Neural cell (in vitro differentiated cells): ENCODE results near the gene BTBD19. TPM values are rescaled to one million over a fixed set of nuclear protein-coding genes. Genes with fewer than 3 reads are reported as not detected.

ENCODE experiments used
- H2AFZ ChIP-seq: fragments of 200-600, 300-800 bp; sonication (generic), shearing (Covaris generic); 2 replicates; pipeline ENCODE4 v1.6.0; 2014; ENCODE audit warnings: low read depth, mild to moderate bottlenecking, antibody characterized with exemption, low read length, moderate library complexity
- H3F3A ChIP-seq: fragments of 200-600 bp; shearing (Covaris generic); 2 replicates; pipeline ENCODE4 v1.6.1; 2016; ENCODE audit warnings: mild to moderate bottlenecking, moderate library complexity, mixed read lengths, antibody characterized with exemption, low read length; ENCODE audit not compliant: insufficient read depth, poor library complexity, severe bottlenecking
- H3K27ac ChIP-seq: fragments of 200-600, 300-800 bp; sonication (generic), shearing (Covaris generic); 2 replicates; pipeline ENCODE4 v1.5.1; 2014; ENCODE audit warnings: mild to moderate bottlenecking, low read length, moderate library complexity
- H3K27me3 ChIP-seq: fragments of 300-800, 200-600 bp; sonication (generic), shearing (Covaris generic); 2 replicates; pipeline ENCODE4 v1.6.0; 2014; ENCODE audit warnings: mild to moderate bottlenecking, low read depth, low read length, moderate library complexity; ENCODE audit not compliant: insufficient read depth
- H3K36me3 ChIP-seq: fragments of 300-800, 200-600 bp; sonication (generic), shearing (Covaris generic); 2 replicates; pipeline ENCODE4 v1.5.1; 2014; ENCODE audit warnings: mild to moderate bottlenecking, antibody characterized with exemption, low read length, moderate library complexity; ENCODE audit not compliant: insufficient read depth
- H3K4me2 ChIP-seq: fragments of 300-800, 200-600 bp; sonication (generic), shearing (Covaris generic); 2 replicates; pipeline ENCODE4 v1.6.0; 2014; ENCODE audit warnings: mild to moderate bottlenecking, low read length
- H3K4me3 ChIP-seq: fragments of 300-800, 200-600 bp; sonication (generic), shearing (Covaris generic); 2 replicates; pipeline ENCODE4 v1.5.1; 2014; ENCODE audit warnings: mild to moderate bottlenecking, low read length, moderate library complexity
- H3K79me2 ChIP-seq: fragments of 200-600 bp; shearing (Covaris generic); replicated peaks from 2 replicates; pipeline ENCODE4 v1.6.0; 2014; ENCODE audit warnings: mild to moderate bottlenecking, low read length, moderate library complexity; ENCODE audit not compliant: insufficient read depth
- H3K9ac ChIP-seq: fragments of 300-800, 200-600 bp; sonication (generic), shearing (Covaris generic); 2 replicates; pipeline ENCODE4 v1.6.1; 2016; ENCODE audit warnings: mild to moderate bottlenecking, low read length, mixed read lengths
- H3K9me2 ChIP-seq: fragments of 200-600 bp; shearing (Covaris generic); 2 replicates; pipeline ENCODE4 v1.6.1; 2016; ENCODE audit warnings: mild to moderate bottlenecking, low read length, mixed read lengths; ENCODE audit not compliant: insufficient read depth
- H3K9me3 ChIP-seq: fragments of 200-600, 300-800 bp; sonication (generic), shearing (Covaris generic); 2 replicates; pipeline ENCODE4 v1.6.1; 2016; ENCODE audit warnings: mild to moderate bottlenecking, mixed run types, low read length, moderate library complexity, mixed read lengths
- H4K20me1 ChIP-seq: fragments of 200-600 bp; shearing (Covaris generic); 2 replicates; pipeline ENCODE4 v1.6.1; 2016; ENCODE audit warnings: mild to moderate bottlenecking, mixed run types; ENCODE audit not compliant: insufficient read depth
- CTCF ChIP-seq: fragments of 450-650 bp; IDR thresholded peaks from 2 replicates; pipeline ENCODE4 v1.5.1; 2014; ENCODE audit warnings: antibody characterized with exemption, mild to moderate bottlenecking, moderate library complexity; ENCODE audit not compliant: poor library complexity, severe bottlenecking
- EP300 ChIP-seq: fragments of 450-650 bp; conservative IDR thresholded peaks from 2 replicates; pipeline ENCODE4 v1.6.1; 2014; ENCODE audit warnings: antibody characterized with exemption, mild to moderate bottlenecking, moderate library complexity; ENCODE audit not compliant: poor library complexity, severe bottlenecking
- EZH2 ChIP-seq: fragments of 200-600, 300-800 bp; shearing (Covaris generic), sonication (generic); IDR thresholded peaks from 2 replicates; pipeline ENCODE4 v1.6.1; 2014; ENCODE audit warnings: antibody characterized with exemption, low read length, borderline replicate concordance, mild to moderate bottlenecking; ENCODE audit not compliant: insufficient read depth, poor library complexity, severe bottlenecking
- MXI1 ChIP-seq: fragments of 450-650 bp; conservative IDR thresholded peaks from 2 replicates; pipeline ENCODE4 v1.6.1; 2014; ENCODE audit warnings: antibody characterized with exemption, mild to moderate bottlenecking; ENCODE audit not compliant: poor library complexity, severe bottlenecking
- POLR2AphosphoS5 ChIP-seq: IDR thresholded peaks from 2 replicates; pipeline ENCODE4 v1.6.1; 2012
- RAD21 ChIP-seq: fragments of 450-650 bp; conservative IDR thresholded peaks from 2 replicates; pipeline ENCODE4 v1.6.1; 2014; ENCODE audit warnings: antibody characterized with exemption, mild to moderate bottlenecking, moderate library complexity
- SMC3 ChIP-seq: fragments of 450-650 bp; conservative IDR thresholded peaks from 2 replicates; pipeline ENCODE4 v1.6.1; 2014; ENCODE audit warnings: antibody characterized with exemption, mild to moderate bottlenecking, moderate library complexity; ENCODE audit not compliant: poor library complexity
- TAF1 ChIP-seq: IDR thresholded peaks from 2 replicates; pipeline ENCODE4 v1.6.1; 2012; ENCODE audit warnings: low read depth
- polyA plus RNA-seq: library from polyadenylated mRNA; depleted of rRNA; stranded (reverse); fragments of >200 nt; gene quantifications from 2 replicates; pipeline ENCODE4 v1.2.3, GENCODE V29; 2014
- TF ChIP-seq, protein P1 (sequence below): IDR thresholded peaks from 2 replicates; pipeline ENCODE4 v1.6.1; 2012; ENCODE audit warnings: borderline replicate concordance

BTBD19 gene
- polyA plus RNA-seq, 1 donor from 2014 or later = not detected

DNA sequence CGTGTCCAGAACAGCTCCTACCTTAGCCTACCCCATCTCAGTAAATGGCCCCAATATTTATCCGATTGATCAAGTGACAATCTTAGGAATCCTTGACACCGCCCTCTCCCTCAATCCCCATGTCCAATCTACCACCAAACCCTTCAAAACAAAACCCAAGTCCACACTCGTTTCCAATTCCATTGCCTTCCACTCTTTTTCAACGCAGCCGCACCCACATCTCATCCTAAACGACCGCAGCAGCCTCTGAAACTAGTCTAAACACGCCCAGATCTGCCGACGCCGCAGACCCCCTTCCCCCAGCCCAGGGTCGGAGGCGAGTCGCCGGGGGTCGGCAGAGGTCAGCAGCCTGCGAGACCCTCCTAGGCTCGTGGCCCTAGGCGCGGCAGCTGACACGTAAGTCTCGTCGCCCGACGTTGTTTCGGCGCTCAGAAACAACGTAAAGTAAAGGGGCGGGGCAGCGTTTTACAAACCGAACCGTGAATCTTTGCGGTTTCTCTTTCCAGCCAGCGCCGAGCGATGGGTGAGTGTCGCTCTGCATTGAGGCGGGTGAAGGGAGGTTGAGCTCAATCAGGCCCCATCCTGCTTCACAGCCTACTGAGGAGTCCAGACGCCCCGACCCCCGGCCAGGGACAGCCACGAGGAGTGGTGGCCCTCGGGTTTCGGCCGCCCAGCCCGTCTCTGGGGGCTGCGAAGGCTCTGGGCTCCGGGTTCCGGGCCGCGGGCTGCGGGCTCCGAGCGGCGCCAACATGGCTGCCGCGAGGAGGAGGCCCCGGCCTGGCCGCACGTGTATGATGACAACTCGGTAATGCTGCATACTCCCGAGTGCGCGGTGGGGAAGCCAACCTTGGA lies 33.0 kb upstream of the BTBD19 start, which contains the start of gene RPS8:
TSS of gene RPS8 (plus strand) at position 463 of the 852 bp plus-strand sequence. CDS start at position 520, 57 bp downstream.
- Histone ChIP-seq H3K4me2 (peak within 1 kb of the TSS; percentile 75), H4K20me1 (peaks cover 2% of the 10 kb centered on the region), H2AFZ (peak within 1 kb of the TSS; percentile 99), H3K27me3 (no peaks in the 10 kb centered on the region), H3K9me3 (no peaks in the 10 kb centered on the region), H3K36me3 (no peaks in the 10 kb centered on the region), H3F3A (no peaks in the 10 kb centered on the region), H3K27ac (peak within 1 kb of the TSS; percentile 96), H3K9me2 (no peaks in the 10 kb centered on the region), H3K9ac (peak within 1 kb of the TSS; percentile 95), H3K79me2 (peaks cover 10% of the 10 kb centered on the region), H3K4me3 (peak within 1 kb of the TSS; percentile 81)
- TF ChIP-seq POLR2AphosphoS5 (peak; percentile 98), CTCF (peak; percentile 19), RAD21 (peak; percentile 13), EZH2 (no peak), TAF1 (peak; percentile 95), SMC3 (no peak), EP300 (peak; percentile 80), MXI1 (peak; percentile 97)
- TF ChIP-seq, protein P1, sequence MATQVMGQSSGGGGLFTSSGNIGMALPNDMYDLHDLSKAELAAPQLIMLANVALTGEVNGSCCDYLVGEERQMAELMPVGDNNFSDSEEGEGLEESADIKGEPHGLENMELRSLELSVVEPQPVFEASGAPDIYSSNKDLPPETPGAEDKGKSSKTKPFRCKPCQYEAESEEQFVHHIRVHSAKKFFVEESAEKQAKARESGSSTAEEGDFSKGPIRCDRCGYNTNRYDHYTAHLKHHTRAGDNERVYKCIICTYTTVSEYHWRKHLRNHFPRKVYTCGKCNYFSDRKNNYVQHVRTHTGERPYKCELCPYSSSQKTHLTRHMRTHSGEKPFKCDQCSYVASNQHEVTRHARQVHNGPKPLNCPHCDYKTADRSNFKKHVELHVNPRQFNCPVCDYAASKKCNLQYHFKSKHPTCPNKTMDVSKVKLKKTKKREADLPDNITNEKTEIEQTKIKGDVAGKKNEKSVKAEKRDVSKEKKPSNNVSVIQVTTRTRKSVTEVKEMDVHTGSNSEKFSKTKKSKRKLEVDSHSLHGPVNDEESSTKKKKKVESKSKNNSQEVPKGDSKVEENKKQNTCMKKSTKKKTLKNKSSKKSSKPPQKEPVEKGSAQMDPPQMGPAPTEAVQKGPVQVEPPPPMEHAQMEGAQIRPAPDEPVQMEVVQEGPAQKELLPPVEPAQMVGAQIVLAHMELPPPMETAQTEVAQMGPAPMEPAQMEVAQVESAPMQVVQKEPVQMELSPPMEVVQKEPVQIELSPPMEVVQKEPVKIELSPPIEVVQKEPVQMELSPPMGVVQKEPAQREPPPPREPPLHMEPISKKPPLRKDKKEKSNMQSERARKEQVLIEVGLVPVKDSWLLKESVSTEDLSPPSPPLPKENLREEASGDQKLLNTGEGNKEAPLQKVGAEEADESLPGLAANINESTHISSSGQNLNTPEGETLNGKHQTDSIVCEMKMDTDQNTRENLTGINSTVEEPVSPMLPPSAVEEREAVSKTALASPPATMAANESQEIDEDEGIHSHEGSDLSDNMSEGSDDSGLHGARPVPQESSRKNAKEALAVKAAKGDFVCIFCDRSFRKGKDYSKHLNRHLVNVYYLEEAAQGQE = peak; percentile 95

- no peak for TF ChIP-seq CTCF
- TF ChIP-seq EZH2 = no peak
- no peak for TF ChIP-seq POLR2AphosphoS5
- TF ChIP-seq EP300 = no peak
- TF ChIP-seq, protein P1 = no peak
- TF ChIP-seq SMC3 = no peak
- TF ChIP-seq TAF1 = no peak
- no peak for TF ChIP-seq RAD21
- TF ChIP-seq MXI1 = no peak
- no peaks in the 10 kb centered on the region for H3K9me2 ChIP-seq
- peaks cover 10% of the 10 kb centered on the region for H3K79me2 ChIP-seq
- H3K9ac ChIP-seq = peak overlapping the region; percentile 95
- no peaks in the 10 kb centered on the region for H3K36me3 ChIP-seq
- no peaks in the 10 kb centered on the region for H3K9me3 ChIP-seq
- no peaks in the 10 kb centered on the region for H3F3A ChIP-seq
- H3K27ac ChIP-seq = peak overlapping the region; percentile 96
- H3K27me3 ChIP-seq = no peaks in the 10 kb centered on the region
- peak overlapping the region; percentile 81 for H3K4me3 ChIP-seq
- H3K4me2 ChIP-seq = peak overlapping the region; percentile 75
- peaks cover 2% of the 10 kb centered on the region for H4K20me1 ChIP-seq
- H2AFZ ChIP-seq = peak overlapping the region; percentile 99
Observed at GRCh38 chr1:44775930-44776729, 32.2 kb upstream of the BTBD19 start.
